LNCaP clone FGC (cell line): ENCODE results near the gene HOXD8.

Experiments used
- DNase-seq: peaks from one replicate; pipeline ENCODE4 v3.0.0-alpha.2; 2011; ENCODE audit warnings: low read depth
- H3K4me3 ChIP-seq: 2 replicates; pipeline ENCODE4 v1.5.1; 2011; ENCODE audit warnings: mild to moderate bottlenecking, low read depth, low read length, control low read depth
- CTCF ChIP-seq: IDR thresholded peaks from 2 replicates; pipeline ENCODE4 v1.5.1; 2012; ENCODE audit warnings: mild to moderate bottlenecking; ENCODE audit not compliant: control insufficient read depth, insufficient read depth; ENCODE audit errors: extremely low read depth

The HOXD8 gene

GRCh38 chr2:176165370-176166050, 36.0 kb downstream of the HOXD8 start:
- no peak for DNase-seq
- no peak for TF ChIP-seq CTCF

GRCh38 chr2:176166272-176166671, 36.8 kb downstream of the HOXD8 start:
- no peak for DNase-seq
- H3K4me3 ChIP-seq: no peak overlapping the region
- no peak for TF ChIP-seq CTCF

More at GRCh38 chr2:176165370-176166050, 36.0 kb downstream of the HOXD8 start:
- H3K4me3 ChIP-seq: no peak overlapping the region

GRCh38 chr2:176167398-176167797, 37.9 kb downstream of the HOXD8 start:
- H3K4me3 ChIP-seq: no peak overlapping the region
- TF ChIP-seq CTCF: no peak
- DNase-seq: no peak

GRCh38 chr2:176169181-176169580, 39.7 kb downstream of the HOXD8 start:
- DNase-seq: no peak
- TF ChIP-seq CTCF: no peak
- H3K4me3 ChIP-seq: no peak overlapping the region

- TF ChIP-seq CTCF: no peak
- no peak overlapping the region for H3K4me3 ChIP-seq
- no peak for DNase-seq
These were observed 40.2 kb downstream of the HOXD8 start for GRCh38 chr2:176169711-176170110.

- no peak overlapping the region for H3K4me3 ChIP-seq
- DNase-seq: no peak
- no peak for TF ChIP-seq CTCF
These were observed 41.2 kb downstream of the HOXD8 start for GRCh38 chr2:176170602-176171305.
